Spinal cord (tissue), 10 donors: ENCODE data around the gene FAM193A. TPM values are rescaled to one million over a fixed set of nuclear protein-coding genes. Genes with fewer than 3 reads are reported as not detected.

Experiments used
- DNase-seq, 6 donors: peaks; one replicate each; pipeline versions ENCODE4 v3.0.0 to v3.0.0-alpha.2; 2013 to 2015; ENCODE audit warnings: low spot score in 6 of 6, low read depth in 4 of 6
- H3K27ac ChIP-seq: one replicate; pipeline ENCODE4 v1.5.1; 2013; ENCODE audit warnings: low read depth, low read length, control low read depth
- H3K27me3 ChIP-seq: one replicate; pipeline ENCODE4 v1.6.1; 2013; ENCODE audit warnings: low read length; ENCODE audit not compliant: control insufficient read depth, insufficient read depth
- H3K36me3 ChIP-seq: one replicate; pipeline ENCODE4 v1.6.1; 2013; ENCODE audit warnings: low read length; ENCODE audit not compliant: control insufficient read depth, insufficient read depth
- H3K4me1 ChIP-seq: one replicate; pipeline ENCODE4 v1.6.1; 2013; ENCODE audit warnings: low read length; ENCODE audit not compliant: control insufficient read depth, insufficient read depth
- H3K4me3 ChIP-seq: one replicate; pipeline ENCODE4 v1.5.1; 2013; ENCODE audit warnings: low read depth, low read length, control low read depth
- H3K9me3 ChIP-seq: one replicate; pipeline ENCODE4 v1.6.1; 2013; ENCODE audit warnings: low read length; ENCODE audit not compliant: control insufficient read depth, insufficient read depth
- WGBS: methylation state at CpG from one replicate; pipeline ENCODE4 v1.1.5; 2013; ENCODE audit warnings: missing lambda C conversion rate; ENCODE audit not compliant: insufficient coverage; 5-methylcytosine and 5-hydroxymethylcytosine counted together
- polyA plus RNA-seq, 2 donors: library from polyadenylated mRNA; unstranded; fragments of 120-200 nt; gene quantifications; one replicate each; pipeline ENCODE4 v1.2.1, GENCODE V29; 2013; ENCODE audit not compliant: insufficient read length in 2 of 2
- total RNA-seq, 2 donors: library from RNA; depleted of rRNA in 1 of 2; stranded (reverse); fragments of 120-200 nt in 1 of 2; fragments of >200 nt in 1 of 2; gene quantifications; one replicate each; pipeline versions ENCODE4 v1.2.3 to v1.2.4, GENCODE V29; 2013 to 2014
- donor health status: healthy.

Gene FAM193A
- total and polyA plus RNA-seq, 4 donors, result 16.2 to 35.1 (median 28.9) TPM

- Histone ChIP-seq H3K36me3 (peaks cover 50% of the 10 kb centered on the region), H3K27me3 (no peaks in the 10 kb centered on the region), H3K9me3 (no peaks in the 10 kb centered on the region), H3K27ac (no peak overlapping the region), H3K4me1 (no peaks in the 10 kb centered on the region), H3K4me3 (no peak overlapping the region)
- no peak for DNase-seq
- 90% methylated on average over 9 of the region's 9 CpGs for WGBS
These were observed 101.6 kb downstream of the FAM193A start for GRCh38 chr4:2637956-2638552.

GRCh38 chr4:2638730-2639129 lies 102.3 kb downstream of the FAM193A start:
- no peak for DNase-seq
- 96% methylated on average over 6 of the region's 7 CpGs for WGBS
- peaks cover 51% of the 10 kb centered on the region for H3K36me3 ChIP-seq
- H3K27me3 ChIP-seq, result no peaks in the 10 kb centered on the region
- no peak overlapping the region for H3K4me3 ChIP-seq
- no peak overlapping the region for H3K27ac ChIP-seq
- no peaks in the 10 kb centered on the region for H3K4me1 ChIP-seq
- no peaks in the 10 kb centered on the region for H3K9me3 ChIP-seq

GRCh38 chr4:2642968-2643367 lies 106.5 kb downstream of the FAM193A start:
- H3K4me1 ChIP-seq, result no peaks in the 10 kb centered on the region
- H3K36me3 ChIP-seq, result peaks cover 57% of the 10 kb centered on the region
- H3K27ac ChIP-seq, result no peak overlapping the region
- no peaks in the 10 kb centered on the region for H3K9me3 ChIP-seq
- no peak overlapping the region for H3K4me3 ChIP-seq
- no peaks in the 10 kb centered on the region for H3K27me3 ChIP-seq
- no peak for DNase-seq
- 61% methylated on average over 6 of the region's 7 CpGs for WGBS

- DNase-seq, result no peak
- no peak overlapping the region for H3K4me3 ChIP-seq
- H3K4me1 ChIP-seq, result peaks cover 4% of the 10 kb centered on the region
- H3K9me3 ChIP-seq, result no peaks in the 10 kb centered on the region
- H3K36me3 ChIP-seq, result peaks cover 61% of the 10 kb centered on the region
- 92% methylated on average over 2 of the region's 5 CpGs for WGBS
- no peaks in the 10 kb centered on the region for H3K27me3 ChIP-seq
- no peak overlapping the region for H3K27ac ChIP-seq
These were observed 107.1 kb downstream of the FAM193A start for GRCh38 chr4:2643555-2643954.

- WGBS, result 96% methylated on average over 21 of the region's 22 CpGs
- Histone ChIP-seq H3K4me1 (peaks cover 4% of the 10 kb centered on the region), H3K27ac (no peak overlapping the region), H3K27me3 (no peaks in the 10 kb centered on the region), H3K4me3 (no peak overlapping the region), H3K36me3 (peaks cover 64% of the 10 kb centered on the region), H3K9me3 (no peaks in the 10 kb centered on the region)
- DNase-seq, result no peak
These were observed 110.1 kb downstream of the FAM193A start for GRCh38 chr4:2646396-2647149.

- H3K27me3 ChIP-seq, result no peaks in the 10 kb centered on the region
- DNase-seq, result no peak
- WGBS, result 93% methylated on average over 7 of the region's 10 CpGs
- no peak overlapping the region for H3K4me3 ChIP-seq
- no peaks in the 10 kb centered on the region for H3K9me3 ChIP-seq
- H3K36me3 ChIP-seq, result peaks cover 60% of the 10 kb centered on the region
- H3K27ac ChIP-seq, result no peak overlapping the region
- H3K4me1 ChIP-seq, result peaks cover 4% of the 10 kb centered on the region
These were observed 111.1 kb downstream of the FAM193A start for GRCh38 chr4:2647403-2648158.

GRCh38 chr4:2648159-2648814 lies 111.8 kb downstream of the FAM193A start:
- no peaks in the 10 kb centered on the region for H3K9me3 ChIP-seq
- no peak for DNase-seq
- H3K4me1 ChIP-seq, result peaks cover 4% of the 10 kb centered on the region
- no peaks in the 10 kb centered on the region for H3K27me3 ChIP-seq
- H3K27ac ChIP-seq, result no peak overlapping the region
- 92% methylated on average over 8 of the region's 9 CpGs for WGBS
- H3K4me3 ChIP-seq, result no peak overlapping the region
- H3K36me3 ChIP-seq, result peaks cover 60% of the 10 kb centered on the region

- no peaks in the 10 kb centered on the region for H3K27me3 ChIP-seq
- H3K4me3 ChIP-seq, result no peak overlapping the region
- WGBS, result 98% methylated on average over 4 of the region's 5 CpGs
- H3K4me1 ChIP-seq, result peaks cover 4% of the 10 kb centered on the region
- no peak for DNase-seq
- no peaks in the 10 kb centered on the region for H3K9me3 ChIP-seq
- no peak overlapping the region for H3K27ac ChIP-seq
- peaks cover 51% of the 10 kb centered on the region for H3K36me3 ChIP-seq
These were observed 113.2 kb downstream of the FAM193A start for GRCh38 chr4:2649604-2650114.

- H3K4me1 ChIP-seq, result peaks cover 4% of the 10 kb centered on the region
- WGBS, result 97% methylated on average over 12 of the region's 13 CpGs
- H3K4me3 ChIP-seq, result no peak overlapping the region
- no peaks in the 10 kb centered on the region for H3K9me3 ChIP-seq
- no peaks in the 10 kb centered on the region for H3K27me3 ChIP-seq
- peaks cover 51% of the 10 kb centered on the region for H3K36me3 ChIP-seq
- no peak overlapping the region for H3K27ac ChIP-seq
- no peak for DNase-seq
These were observed 113.8 kb downstream of the FAM193A start for GRCh38 chr4:2650276-2650675.
